ENCODE data around the gene ALS2.
"Not testable (repeated sequence)": the region's sequence is repeated elsewhere in the genome, so short reads cannot be mapped to it uniquely, and the experiment has no call there.

Gene ALS2

GRCh38 chr2:201675454-201675853 lies 105.3 kb downstream of the ALS2 start:
- DNase-seq (ENCODE audit: low read depth, low spot score): no peak

DNA sequence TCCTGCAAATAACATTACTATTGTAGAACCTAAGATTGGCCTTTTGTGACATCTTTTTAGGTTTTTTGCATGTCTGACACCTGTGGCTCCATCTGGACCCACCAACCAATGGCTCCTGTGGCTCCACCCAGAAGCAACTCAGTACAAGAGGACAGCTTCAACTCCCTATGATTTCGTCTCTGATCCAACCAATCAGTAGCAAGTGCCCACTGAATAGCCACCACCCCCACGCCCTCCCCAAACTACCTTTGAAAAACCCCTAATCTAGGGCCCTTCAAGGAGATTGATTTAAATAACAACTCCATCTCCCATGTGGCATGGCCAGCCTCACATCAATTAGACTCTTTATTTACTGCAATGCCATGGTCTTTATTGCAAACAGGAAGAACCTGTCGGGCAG lies 105.9 kb downstream of the ALS2 start:
- no peak for DNase-seq (ENCODE audit: low read depth, low spot score)

DNA sequence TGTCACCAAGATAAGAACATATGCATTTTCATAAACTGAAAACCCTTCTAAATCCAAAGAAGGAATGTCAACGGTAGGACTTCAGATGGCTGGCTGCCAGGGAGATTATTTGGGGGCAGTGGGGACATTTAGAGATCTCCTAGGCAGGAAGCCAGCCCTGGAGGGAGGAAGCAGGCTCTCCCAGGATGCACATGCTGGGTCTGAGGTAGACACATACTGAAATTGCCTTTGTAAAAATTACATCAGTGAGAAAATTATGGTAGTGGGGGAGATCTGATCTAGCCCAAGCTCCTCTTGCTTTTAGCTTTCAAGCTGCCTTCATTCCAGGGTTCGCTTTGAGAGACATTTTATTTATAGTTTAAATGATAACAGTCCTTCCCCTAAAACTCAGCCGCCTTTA lies 106.4 kb downstream of the ALS2 start:
- DNase-seq (ENCODE audit: low read depth, low spot score): no peak

GRCh38 chr2:201673546-201673945 lies 107.2 kb downstream of the ALS2 start:
- no peak for DNase-seq (ENCODE audit: low read depth, low spot score)

DNA sequence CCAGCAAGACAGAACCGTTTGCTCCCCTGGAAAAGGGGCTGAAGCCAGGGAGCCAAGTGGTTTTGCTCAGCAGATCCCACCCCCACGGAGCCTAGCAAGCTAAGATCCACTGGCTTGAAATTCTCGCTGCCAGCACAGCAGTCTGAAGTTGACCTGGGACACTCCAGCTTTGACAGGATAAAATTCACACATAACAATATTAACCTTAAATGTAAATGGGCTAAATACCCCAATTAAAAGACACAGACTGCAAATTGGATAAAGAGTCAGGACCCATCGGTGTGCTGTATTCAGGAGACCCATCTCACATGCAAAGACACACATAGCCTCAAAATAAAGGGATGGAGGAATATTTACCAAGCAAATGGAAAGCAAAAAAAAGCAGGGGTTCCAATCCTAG lies 109.5 kb downstream of the ALS2 start:
- DNase-seq (ENCODE audit: low read depth, low spot score): not testable (repeated sequence)

DNA sequence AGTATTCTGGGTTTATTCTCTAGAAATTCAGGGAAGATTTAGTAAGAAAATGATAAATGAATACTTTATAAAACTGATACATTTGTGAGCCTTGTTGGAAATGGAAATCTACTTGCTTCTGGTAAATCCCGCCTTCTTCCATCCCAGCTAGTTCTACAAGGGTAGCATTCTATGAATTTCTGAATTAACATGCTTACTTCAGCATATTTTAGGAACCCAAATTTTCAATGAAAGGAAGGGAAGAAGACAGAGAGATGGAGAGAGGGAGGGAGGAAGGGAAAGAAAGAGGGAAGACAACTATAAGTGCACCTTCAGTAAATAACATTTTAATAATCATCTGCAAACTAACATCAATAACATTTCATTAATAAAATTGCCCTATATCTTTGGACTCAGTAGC lies 110.9 kb downstream of the ALS2 start:
- DNase-seq (ENCODE audit: low read depth, low spot score): no peak

DNA sequence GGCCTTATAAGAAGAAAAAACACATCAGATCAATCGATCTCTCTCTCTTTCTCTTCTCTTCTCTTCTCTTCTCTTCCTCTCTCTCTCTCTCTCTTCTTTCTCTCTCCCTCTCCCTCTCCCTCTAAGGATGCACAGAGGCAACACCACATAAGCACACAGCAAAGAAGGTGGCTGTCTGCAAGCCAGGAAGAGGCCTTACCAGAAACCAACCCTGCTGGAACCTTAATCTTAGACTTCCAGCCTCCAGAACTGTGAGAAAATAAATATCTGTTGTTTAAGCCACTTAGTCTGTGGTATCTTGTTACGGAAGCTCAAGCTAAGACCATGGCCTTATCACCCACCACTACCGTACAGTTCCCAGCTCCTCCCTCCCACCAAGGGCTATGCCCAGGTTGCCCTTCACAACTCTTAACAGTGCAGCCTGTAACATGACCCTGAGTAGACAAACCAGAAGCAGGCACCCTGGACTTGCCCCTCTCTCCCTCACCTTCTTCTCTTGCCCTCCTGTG lies 112.3 kb downstream of the ALS2 start:
- no peak for DNase-seq (ENCODE audit: low read depth, low spot score)

- DNase-seq (ENCODE audit: low read depth, low spot score): no peak
These were observed 116.4 kb downstream of the ALS2 start for GRCh38 chr2:201664334-201664733.

DNA sequence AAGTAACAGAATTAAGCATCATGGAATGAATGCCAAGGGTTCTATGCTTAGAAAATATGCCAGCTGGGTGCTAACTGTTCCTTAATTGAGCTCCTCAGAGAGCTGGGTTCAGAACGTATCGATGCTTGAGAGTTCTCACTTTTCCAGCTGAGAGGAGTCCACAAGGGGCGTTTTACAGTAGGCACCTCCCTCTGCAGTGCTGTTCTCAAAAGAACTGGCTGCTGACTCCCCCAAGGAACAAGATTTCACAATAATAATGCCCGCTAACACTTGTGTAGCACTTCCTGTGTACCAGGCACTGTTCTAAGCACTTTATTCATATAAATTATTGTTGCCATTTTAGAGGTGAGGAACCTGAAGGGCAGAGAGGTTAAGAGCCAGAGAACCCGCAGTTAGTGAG lies 119.4 kb downstream of the ALS2 start:
- no peak for DNase-seq (ENCODE audit: low read depth, low spot score)

- no peak for DNase-seq (ENCODE audit: low read depth, low spot score)
These were observed 120.3 kb downstream of the ALS2 start for GRCh38 chr2:201660293-201660895.

DNA sequence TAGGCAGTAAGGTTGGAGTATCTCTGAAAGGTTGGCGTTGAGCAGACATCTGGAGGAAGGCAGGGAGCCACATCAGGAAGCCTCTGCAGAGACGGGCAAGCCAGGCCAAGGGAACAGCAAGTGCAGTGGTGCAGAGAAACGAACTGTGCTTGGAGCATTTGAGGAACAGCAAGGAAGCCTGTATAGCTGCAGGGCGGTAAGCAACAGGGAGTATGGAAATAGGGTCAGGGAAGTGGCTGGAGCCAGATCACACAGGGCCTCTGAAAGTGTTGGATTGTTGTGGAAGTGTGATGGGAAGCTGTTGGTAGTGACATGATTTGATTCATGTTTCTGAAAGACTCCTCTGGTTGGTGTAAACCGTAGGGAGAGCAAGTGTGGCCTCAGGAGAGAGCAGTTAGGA lies 124.0 kb downstream of the ALS2 start:
- DNase-seq (ENCODE audit: low read depth, low spot score): no peak

GRCh38 chr2:201656102-201656501 lies 124.6 kb downstream of the ALS2 start:
- no peak for DNase-seq (ENCODE audit: low read depth, low spot score)

GRCh38 chr2:201654616-201655384 lies 125.9 kb downstream of the ALS2 start:
- no peak for DNase-seq (ENCODE audit: low read depth, low spot score)

DNA sequence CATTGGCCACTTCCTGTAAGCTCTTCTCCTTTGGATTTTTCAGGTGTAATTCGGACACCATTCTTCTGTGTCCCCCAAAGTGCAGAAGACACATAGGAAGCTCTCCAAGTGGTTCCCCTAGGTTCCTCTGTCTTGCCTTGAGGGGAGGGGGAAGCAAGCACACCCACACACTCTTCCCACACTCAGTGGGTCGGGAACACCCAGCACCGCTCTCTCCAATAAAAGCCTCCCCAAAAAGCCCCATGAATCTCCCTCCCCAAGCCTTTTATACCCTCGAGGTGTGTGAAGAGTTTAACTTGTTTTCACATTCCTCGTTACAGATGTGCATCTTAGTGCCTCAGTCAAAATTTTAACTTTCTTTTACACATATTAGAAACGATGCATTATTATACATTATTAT lies 127.5 kb downstream of the ALS2 start:
- no peak for DNase-seq (ENCODE audit: low read depth, low spot score)
